ENCODE measurements around the gene SYT17. TPM values are rescaled to one million over a fixed set of nuclear protein-coding genes. Genes with fewer than 3 reads are reported as not detected.

The SYT17 gene
- total RNA-seq, 2 donors from 2014 or later: 3.9 to 9.2 TPM

- Histone ChIP-seq H3K4me1 (no peaks in the 10 kb centered on the region), H3K9me3 (no peaks in the 10 kb centered on the region), H3K4me3 (no peak overlapping the region), H3K36me3 (replicated peaks in 1 of 2; ENCODE audit: insufficient read depth in 1 of 2, low read depth in 2 of 2) (no peaks in the 10 kb centered on the region), H3K27ac (no peak overlapping the region), H3K27me3 (no peaks in the 10 kb centered on the region)
- DNase-seq (no peak), ATAC-seq (no peak)
- intact Hi-C loops (cut with DNase I): no loop called here
- WGBS, 2 donors: 67 to 77% methylated on average over 5 of the region's 5 CpGs
- TF ChIP-seq POLR2A (IDR thresholded peaks at IDR 0.05) (no peak), CTCF (IDR thresholded peaks at IDR 0.05) (no peak)
Measured at GRCh38 chr16:19309178-19309577, 141.1 kb downstream of the SYT17 start.

GRCh38 chr16:19314718-19315425 lies 146.8 kb downstream of the SYT17 start:
- no peaks in the 10 kb centered on the region for H3K9me3 ChIP-seq
- no peaks in the 10 kb centered on the region for H3K4me1 ChIP-seq
- DNase-seq: no peak
- H3K36me3 ChIP-seq (replicated peaks in 1 of 2; ENCODE audit: insufficient read depth in 1 of 2, low read depth in 2 of 2): no peaks in the 10 kb centered on the region
- 77 to 81% methylated on average over 2 of the region's 2 CpGs for WGBS, 2 donors
- TF ChIP-seq POLR2A (IDR thresholded peaks at IDR 0.05): no peak
- no peak for TF ChIP-seq CTCF (IDR thresholded peaks at IDR 0.05)
- H3K4me3 ChIP-seq: no peak overlapping the region
- H3K27me3 ChIP-seq: no peaks in the 10 kb centered on the region
- intact Hi-C loops (cut with DNase I): no loop called here
- no peak for ATAC-seq
- H3K27ac ChIP-seq: no peak overlapping the region

- no peak for TF ChIP-seq POLR2A (IDR thresholded peaks at IDR 0.05)
- no peak for TF ChIP-seq CTCF (IDR thresholded peaks at IDR 0.05)
- no peaks in the 10 kb centered on the region for H3K4me1 ChIP-seq
- no peak for ATAC-seq
Measured at GRCh38 chr16:19315889-19316433, 147.9 kb downstream of the SYT17 start.

GRCh38 chr16:19316846-19317245 lies 148.8 kb downstream of the SYT17 start:
- TF ChIP-seq POLR2A (IDR thresholded peaks at IDR 0.05): no peak
- TF ChIP-seq CTCF (IDR thresholded peaks at IDR 0.05): no peak
- Histone ChIP-seq H3K36me3 (replicated peaks in 1 of 2; ENCODE audit: insufficient read depth in 1 of 2, low read depth in 2 of 2) (no peaks in the 10 kb centered on the region), H3K27me3 (no peaks in the 10 kb centered on the region), H3K4me3 (no peak overlapping the region), H3K4me1 (no peaks in the 10 kb centered on the region), H3K27ac (no peak overlapping the region), H3K9me3 (no peaks in the 10 kb centered on the region)
- intact Hi-C loops (cut with DNase I): no loop called here
- ATAC-seq (no peak), DNase-seq (no peak)
- WGBS, 2 donors: 60 to 70% methylated on average over 7 of the region's 7 CpGs

More at GRCh38 chr16:19315889-19316433, 147.9 kb downstream of the SYT17 start:
- no peak overlapping the region for H3K27ac ChIP-seq
- no peaks in the 10 kb centered on the region for H3K36me3 ChIP-seq (replicated peaks in 1 of 2; ENCODE audit: insufficient read depth in 1 of 2, low read depth in 2 of 2)
- WGBS, 2 donors: 47 to 58% methylated on average over 4 to 5 of the region's 5 CpGs
- intact Hi-C loops (cut with DNase I): no loop called here
- no peaks in the 10 kb centered on the region for H3K27me3 ChIP-seq
- H3K9me3 ChIP-seq: no peaks in the 10 kb centered on the region
- no peak overlapping the region for H3K4me3 ChIP-seq
- DNase-seq: no peak

Other genes starting within 250 kb of the SYT17 start
- gene SMG1, start 241.8 kb upstream of the SYT17 start, total RNA-seq: 10 to 100 TPM; 50.3 to 59.3 TPM
- under 1 TPM; 0.33 to 0.78 TPM for gene TMC7, start 184.3 kb upstream of the SYT17 start, total RNA-seq
- 1 to 10 TPM; 8.6 to 9.1 TPM for gene COQ7, start 100.6 kb upstream of the SYT17 start, total RNA-seq
- gene ITPRIPL2, start 54.3 kb upstream of the SYT17 start, total RNA-seq: 10 to 100 TPM; 22.7 to 35.5 TPM
- gene CLEC19A, start 117.5 kb downstream of the SYT17 start, total RNA-seq: not detected
- gene TMC5, start 249.6 kb downstream of the SYT17 start, total RNA-seq: 1 to 10 TPM in 1 of 2 donors, under 1 TPM in 1; 0.66 to 2.3 TPM

All from body of pancreas (tissue), 4 donors.